Right lobe of liver (tissue), 4 donors: Measurements from ENCODE around the gene ATL1.

ENCODE experiments used
- POLR2A ChIP-seq: fragments of 450-650 bp; IDR thresholded peaks from one replicate; pipeline ENCODE4 v1.6.1; 2017; ENCODE audit warnings: antibody characterized with exemption, mild to moderate bottlenecking
- TF ChIP-seq, protein P1 (sequence below), 4 donors: fragments of 200-600 bp in 3 of 4; fragments of 450-650 bp in 1 of 4; IDR thresholded peaks; one replicate each; pipeline versions ENCODE4 v1.5.1 to v1.8.0; 2016 to 2022; ENCODE audit warnings: antibody characterized with exemption in 4 of 4, mild to moderate bottlenecking in 2 of 4
- donor health status: DM: no; HTN: no; CAD: no.
- donor health status: DM: no; HTN: no; CAD: no.
- donor health status: DM: no; HTN: yes; CAD: no.

DNA sequence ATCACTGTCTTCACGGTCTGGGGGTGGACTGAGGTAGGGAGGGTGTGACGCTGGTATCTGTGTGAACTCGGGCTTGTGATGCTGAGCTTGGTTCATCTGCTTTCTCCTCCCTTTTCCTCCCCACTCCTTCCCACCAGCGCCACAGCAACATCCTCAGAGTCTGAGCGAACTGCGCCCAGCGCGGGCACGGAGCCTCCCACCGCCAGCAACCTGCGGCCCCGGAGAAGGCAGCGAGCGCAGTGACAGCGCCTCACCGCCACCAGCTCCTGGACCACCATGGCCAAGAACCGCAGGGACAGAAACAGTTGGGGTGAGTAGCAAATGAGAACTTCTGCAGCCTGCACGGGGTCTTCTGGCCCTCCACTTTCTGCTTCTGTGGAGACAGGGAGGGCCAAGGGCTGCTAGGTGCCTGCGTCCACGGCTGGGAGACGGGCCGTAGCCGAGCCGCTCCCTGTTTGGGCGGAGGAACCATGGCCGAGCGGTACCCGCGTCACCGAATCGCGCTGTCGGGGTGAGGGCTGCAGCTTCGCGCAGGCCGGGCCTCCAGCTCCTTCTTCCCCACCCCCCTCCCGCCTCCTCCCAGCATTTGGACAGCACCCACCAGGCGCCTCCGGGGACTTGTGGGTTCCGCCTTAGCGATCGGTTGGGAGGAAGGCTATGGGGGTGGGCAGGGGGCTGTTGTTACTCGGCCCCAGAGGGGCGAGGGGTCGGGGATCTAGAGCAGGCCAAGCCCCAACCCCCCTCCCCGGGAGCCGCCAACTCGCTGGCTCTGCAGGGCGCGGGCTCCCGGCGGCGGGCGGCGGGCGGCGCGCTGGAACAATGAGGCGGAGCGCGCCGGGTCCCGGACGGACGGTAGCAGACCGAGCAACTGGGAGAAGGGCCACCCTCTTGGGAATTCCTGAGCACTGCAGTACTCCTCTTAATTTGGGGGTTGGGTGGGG is at the start of gene ATL1:
- TF ChIP-seq, protein P1, sequence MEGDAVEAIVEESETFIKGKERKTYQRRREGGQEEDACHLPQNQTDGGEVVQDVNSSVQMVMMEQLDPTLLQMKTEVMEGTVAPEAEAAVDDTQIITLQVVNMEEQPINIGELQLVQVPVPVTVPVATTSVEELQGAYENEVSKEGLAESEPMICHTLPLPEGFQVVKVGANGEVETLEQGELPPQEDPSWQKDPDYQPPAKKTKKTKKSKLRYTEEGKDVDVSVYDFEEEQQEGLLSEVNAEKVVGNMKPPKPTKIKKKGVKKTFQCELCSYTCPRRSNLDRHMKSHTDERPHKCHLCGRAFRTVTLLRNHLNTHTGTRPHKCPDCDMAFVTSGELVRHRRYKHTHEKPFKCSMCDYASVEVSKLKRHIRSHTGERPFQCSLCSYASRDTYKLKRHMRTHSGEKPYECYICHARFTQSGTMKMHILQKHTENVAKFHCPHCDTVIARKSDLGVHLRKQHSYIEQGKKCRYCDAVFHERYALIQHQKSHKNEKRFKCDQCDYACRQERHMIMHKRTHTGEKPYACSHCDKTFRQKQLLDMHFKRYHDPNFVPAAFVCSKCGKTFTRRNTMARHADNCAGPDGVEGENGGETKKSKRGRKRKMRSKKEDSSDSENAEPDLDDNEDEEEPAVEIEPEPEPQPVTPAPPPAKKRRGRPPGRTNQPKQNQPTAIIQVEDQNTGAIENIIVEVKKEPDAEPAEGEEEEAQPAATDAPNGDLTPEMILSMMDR (IDR thresholded peaks at IDR 0.05): no peak
- TF ChIP-seq POLR2A: no peak
